ENCODE data around the gene BEST1.

- TF ChIP-seq USF2 (IDR thresholded peaks at IDR 0.05) (no peak), EP300 (IDR thresholded peaks at IDR 0.05) (no peak), ZFP36 (IDR thresholded peaks at IDR 0.05; ENCODE audit: borderline replicate concordance, partially characterized antibody) (no peak), POLR2A (IDR thresholded peaks at IDR 0.05; ENCODE audit: low read length) (no peak), CTCF (IDR thresholded peaks at IDR 0.05) (no peak), RAD21 (conservative IDR thresholded peaks at IDR 0.05 in 1 of 2, IDR thresholded peaks at IDR 0.05 in 1 of 2) (no peak), SREBF2 (IDR thresholded peaks at IDR 0.05) (no peak), PHF8 (IDR thresholded peaks at IDR 0.05; ENCODE audit: borderline replicate concordance, low read depth) (no peak), CHD4 (IDR thresholded peaks at IDR 0.05; ENCODE audit: borderline replicate concordance) (no peak), MAFK (IDR thresholded peaks at IDR 0.05; ENCODE audit: partially characterized antibody) (no peak)
Observed at GRCh38 chr11:61975638-61976419, 25.7 kb downstream of the BEST1 start.

Measured in A549 (cell line).